RWPE2 (cell line): ENCODE results near the gene DOCK10.

ENCODE experiments used
- ATAC-seq: fragments of 200-7000 bp; cut with Tn5 transposase; 3 replicates; pipeline ENCODE4 v1.9.1; 2021; ENCODE audit warnings: low read depth
- DNase-seq: peaks from one replicate; pipeline ENCODE4 v3.0.0-alpha.2; 2020; ENCODE audit warnings: low spot score
- H3K27ac ChIP-seq: fragments of 450-650 bp; 2 replicates; pipeline ENCODE4 v1.5.1; 2017; ENCODE audit warnings: mild to moderate bottlenecking; ENCODE audit not compliant: poor library complexity, severe bottlenecking
- H3K27me3 ChIP-seq: fragments of 250-450 bp; sonication (Bioruptor Pico); 2 replicates; pipeline ENCODE4 v1.5.1; 2021; ENCODE audit warnings: mild to moderate bottlenecking, moderate library complexity; ENCODE audit not compliant: insufficient read depth, poor library complexity, severe bottlenecking
- H3K36me3 ChIP-seq: fragments of 250-450 bp; sonication (Bioruptor Pico); 2 replicates; pipeline ENCODE4 v1.5.1; 2020; ENCODE audit warnings: low read depth, mild to moderate bottlenecking, moderate library complexity
- H3K4me1 ChIP-seq: fragments of 250-450 bp; sonication (Bioruptor Pico); 2 replicates; pipeline ENCODE4 v1.5.1; 2021; ENCODE audit warnings: mild to moderate bottlenecking, moderate library complexity; ENCODE audit not compliant: insufficient read depth, poor library complexity, severe bottlenecking
- H3K4me3 ChIP-seq: fragments of 250-450 bp; sonication (Bioruptor Pico); 2 replicates; pipeline ENCODE4 v1.5.1; 2021; ENCODE audit warnings: mild to moderate bottlenecking, moderate library complexity; ENCODE audit not compliant: severe bottlenecking
- H3K9me3 ChIP-seq: fragments of 250-450 bp; sonication (Bioruptor Pico); 2 replicates; pipeline ENCODE4 v1.5.1; 2021; ENCODE audit warnings: mild to moderate bottlenecking, moderate library complexity; ENCODE audit not compliant: severe bottlenecking
- TF ChIP-seq, protein P1 (sequence below): fragments of 450-650 bp; IDR thresholded peaks from one replicate; pipeline ENCODE4 v1.5.1; 2017; ENCODE audit warnings: mild to moderate bottlenecking, moderate library complexity; ENCODE audit not compliant: poor library complexity, severe bottlenecking

DOCK10 gene

GRCh38 chr2:224722250-224722649, 320.0 kb downstream of the DOCK10 start:
- no peak overlapping the region for H3K4me3 ChIP-seq
- no peak for ATAC-seq
- H3K4me1 ChIP-seq: no peaks in the 10 kb centered on the region
- no peaks in the 10 kb centered on the region for H3K36me3 ChIP-seq
- H3K9me3 ChIP-seq: no peaks in the 10 kb centered on the region
- TF ChIP-seq, protein P1, sequence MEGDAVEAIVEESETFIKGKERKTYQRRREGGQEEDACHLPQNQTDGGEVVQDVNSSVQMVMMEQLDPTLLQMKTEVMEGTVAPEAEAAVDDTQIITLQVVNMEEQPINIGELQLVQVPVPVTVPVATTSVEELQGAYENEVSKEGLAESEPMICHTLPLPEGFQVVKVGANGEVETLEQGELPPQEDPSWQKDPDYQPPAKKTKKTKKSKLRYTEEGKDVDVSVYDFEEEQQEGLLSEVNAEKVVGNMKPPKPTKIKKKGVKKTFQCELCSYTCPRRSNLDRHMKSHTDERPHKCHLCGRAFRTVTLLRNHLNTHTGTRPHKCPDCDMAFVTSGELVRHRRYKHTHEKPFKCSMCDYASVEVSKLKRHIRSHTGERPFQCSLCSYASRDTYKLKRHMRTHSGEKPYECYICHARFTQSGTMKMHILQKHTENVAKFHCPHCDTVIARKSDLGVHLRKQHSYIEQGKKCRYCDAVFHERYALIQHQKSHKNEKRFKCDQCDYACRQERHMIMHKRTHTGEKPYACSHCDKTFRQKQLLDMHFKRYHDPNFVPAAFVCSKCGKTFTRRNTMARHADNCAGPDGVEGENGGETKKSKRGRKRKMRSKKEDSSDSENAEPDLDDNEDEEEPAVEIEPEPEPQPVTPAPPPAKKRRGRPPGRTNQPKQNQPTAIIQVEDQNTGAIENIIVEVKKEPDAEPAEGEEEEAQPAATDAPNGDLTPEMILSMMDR: no peak
- no peak for DNase-seq
- no peak overlapping the region for H3K27ac ChIP-seq
- no peaks in the 10 kb centered on the region for H3K27me3 ChIP-seq

- no peaks in the 10 kb centered on the region for H3K4me1 ChIP-seq
- H3K9me3 ChIP-seq: no peaks in the 10 kb centered on the region
- H3K4me3 ChIP-seq: no peak overlapping the region
- TF ChIP-seq, protein P1: no peak
- no peak for ATAC-seq
- DNase-seq: no peak
- H3K36me3 ChIP-seq: no peaks in the 10 kb centered on the region
- no peaks in the 10 kb centered on the region for H3K27me3 ChIP-seq
- no peak overlapping the region for H3K27ac ChIP-seq
Measured at GRCh38 chr2:224716921-224717320, 325.3 kb downstream of the DOCK10 start.

DNA sequence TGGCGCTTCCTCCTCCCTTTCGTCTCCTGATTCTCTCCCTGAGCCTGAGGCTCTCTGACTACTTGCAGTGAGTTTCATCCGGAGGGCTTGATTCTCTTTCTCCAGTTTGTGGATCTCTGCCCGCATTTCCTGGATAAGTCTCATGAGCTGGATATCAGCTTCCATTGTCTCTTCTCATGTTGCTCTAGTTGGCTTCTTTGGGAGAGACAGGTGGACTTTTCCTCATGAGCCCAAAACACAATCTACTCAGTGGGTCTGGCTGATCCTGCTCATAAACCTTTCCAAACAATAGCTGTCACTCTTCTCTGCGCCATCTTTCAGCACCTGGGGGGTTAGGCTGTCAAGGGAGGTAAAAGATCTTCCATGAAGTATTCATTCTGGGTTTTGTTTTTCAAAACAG, 326.1 kb downstream of the DOCK10 start, which contains the start of gene CCDC195:
Gene CCDC195 (minus strand): TSS at position 165 of the 400 bp plus-strand sequence. CDS start 0 bp downstream, at position 165.
- ATAC-seq: no peak
- Histone ChIP-seq H3K4me1 (no peaks in the 10 kb centered on the region), H3K36me3 (no peaks in the 10 kb centered on the region), H3K4me3 (no peak within 1 kb of the TSS), H3K27ac (no peak within 1 kb of the TSS), H3K27me3 (no peaks in the 10 kb centered on the region), H3K9me3 (no peaks in the 10 kb centered on the region)
- no peak for DNase-seq
- TF ChIP-seq, protein P1: no peak
